SK-N-SH (cell line): ENCODE measurements around the gene PIK3R3. TPM values are rescaled to one million over a fixed set of nuclear protein-coding genes. Genes with fewer than 3 reads are reported as not detected.

Source experiments
- CTCF ChIA-PET: fragments of 300-600, 350-600 bp; formaldehyde crosslinking; extraction: SDS; loops from one replicate; lab custom pipeline; 2021; lab: Yijun Ruan, JAX
- POLR2A ChIA-PET: fragments of 350-600 bp; sonication (Branson Sonifier 250); formaldehyde crosslinking; extraction: SDS; loops from one replicate; lab custom pipeline; 2020; ENCODE audit warnings: antibody characterized with exemption, inconsistent platforms; lab: Yijun Ruan, JAX
- DNase-seq: peaks from one replicate; pipeline ENCODE4 v3.0.0; 2012
- H2AFZ ChIP-seq: fragments of 200-600 bp; sonication (generic); 2 replicates; pipeline ENCODE4 v1.8.1; 2016; ENCODE audit warnings: antibody characterized with exemption, mild to moderate bottlenecking, low read depth
- H3F3A ChIP-seq: fragments of 200-600 bp; sonication (generic); replicated peaks from 2 replicates; pipeline ENCODE3; 2016; ENCODE audit warnings: antibody characterized with exemption, mild to moderate bottlenecking; ENCODE audit not compliant: insufficient read depth
- H3K27ac ChIP-seq, 2 experiments: fragments of 200-500 bp in 1 of 2; fragments of 200-600 bp in 1 of 2; sonication (Bioruptor generic) in 1 of 2; sonication (generic), shearing (Covaris generic) in 1 of 2; 2 replicates each; pipeline versions ENCODE4 v1.5.1 to v1.6.1; 2014 to 2016; ENCODE audit warnings: low read depth in 2 of 2, inconsistent platforms in 1 of 2, low read length in 1 of 2, mild to moderate bottlenecking in 1 of 2, mixed read lengths in 1 of 2
- H3K27me3 ChIP-seq: fragments of 200-600 bp; sonication (generic), shearing (Covaris generic); 2 replicates; pipeline ENCODE4 v1.6.1; 2016; ENCODE audit warnings: mixed run types; ENCODE audit not compliant: insufficient read depth
- H3K36me3 ChIP-seq, 2 experiments: fragments of 200-500 bp in 1 of 2; fragments of 200-600 bp in 1 of 2; sonication (Bioruptor generic) in 1 of 2; sonication (generic) in 1 of 2; replicated peaks in 1 of 2; 2 replicates each; pipeline versions ENCODE3 to v1.5.1; 2014 to 2016; ENCODE audit warnings: low read length in 1 of 2, mild to moderate bottlenecking in 1 of 2; ENCODE audit not compliant: insufficient read depth in 2 of 2, control insufficient read depth in 1 of 2
- H3K4me1 ChIP-seq, 2 experiments: fragments of 200-500 bp in 1 of 2; fragments of 200-600 bp in 1 of 2; sonication (Bioruptor generic) in 1 of 2; sonication (generic), shearing (Covaris generic) in 1 of 2; 2 replicates each; pipeline versions ENCODE4 v1.5.1 to v1.6.1; 2014 to 2016; ENCODE audit warnings: low read depth in 1 of 2, low read length in 1 of 2, mixed run types in 1 of 2; ENCODE audit not compliant: insufficient read depth in 2 of 2, control insufficient read depth in 1 of 2
- H3K4me2 ChIP-seq: fragments of 200-600 bp; sonication (generic), shearing (Covaris generic); 2 replicates; pipeline ENCODE4 v1.6.1; 2017; ENCODE audit warnings: mixed run types
- H3K4me3 ChIP-seq, 2 experiments: fragments of 200-500 bp in 1 of 2; fragments of 200-600 bp in 1 of 2; sonication (Bioruptor generic) in 1 of 2; sonication (generic), shearing (Covaris generic) in 1 of 2; 2 replicates each; pipeline versions ENCODE4 v1.5.1 to v1.8.1; 2014 to 2016; ENCODE audit warnings: low read depth in 2 of 2, inconsistent platforms in 1 of 2, low read length in 1 of 2, mild to moderate bottlenecking in 1 of 2, mixed read lengths in 1 of 2, moderate library complexity in 1 of 2
- H3K79me2 ChIP-seq: fragments of 200-600 bp; sonication (generic); 2 replicates; pipeline ENCODE4 v1.8.1; 2017; ENCODE audit warnings: mild to moderate bottlenecking; ENCODE audit not compliant: insufficient read depth
- H3K9ac ChIP-seq: fragments of 200-600 bp; sonication (generic); 2 replicates; pipeline ENCODE4 v1.6.1; 2017; ENCODE audit warnings: mixed run types
- H3K9me2 ChIP-seq: fragments of 200-600 bp; sonication (generic); 2 replicates; pipeline ENCODE4 v1.6.1; 2017; ENCODE audit warnings: mixed run types
- H3K9me3 ChIP-seq: fragments of 200-600 bp; sonication (generic); 2 replicates; pipeline ENCODE4 v1.6.1; 2017; ENCODE audit warnings: mixed run types, mild to moderate bottlenecking, moderate library complexity
- H4K20me1 ChIP-seq: fragments of 200-600 bp; sonication (generic); 2 replicates; pipeline ENCODE4 v1.6.1; 2017; ENCODE audit warnings: mild to moderate bottlenecking, mixed run types; ENCODE audit not compliant: insufficient read depth
- CHD2 ChIP-seq: fragments of 150-350 bp; IDR thresholded peaks from 2 replicates; pipeline ENCODE4 v1.6.1; 2018; ENCODE audit warnings: low read length; ENCODE audit not compliant: partially characterized antibody
- EP300 ChIP-seq, 2 experiments: IDR thresholded peaks; 2 replicates each; pipeline versions ENCODE4 v1.4.0 to v1.6.1; 2012; ENCODE audit warnings: borderline replicate concordance in 1 of 2, low read depth in 1 of 2, low read length in 1 of 2
- GATA2 ChIP-seq: sonication (generic); formaldehyde crosslinking; IDR thresholded peaks from 2 replicates; pipeline ENCODE4 v1.5.0; 2020; ENCODE audit warnings: mild to moderate bottlenecking, missing genetic modification reagents
- NFIC ChIP-seq: IDR thresholded peaks from 2 replicates; pipeline ENCODE4 v1.4.0; 2012; ENCODE audit warnings: borderline replicate concordance
- PBX3 ChIP-seq: IDR thresholded peaks from 2 replicates; pipeline ENCODE4; 2012
- POLR2AphosphoS5 ChIP-seq: IDR thresholded peaks from 2 replicates; pipeline ENCODE4 v1.6.1; 2012; ENCODE audit warnings: low read depth, low read length
- RXRA ChIP-seq: IDR thresholded peaks from 2 replicates; pipeline ENCODE4 v1.4.0; 2012; ENCODE audit warnings: low read depth, mild to moderate bottlenecking, borderline replicate concordance
- SIN3A ChIP-seq: IDR thresholded peaks from 2 replicates; pipeline ENCODE4 v1.6.1; 2012; ENCODE audit warnings: low read depth, mild to moderate bottlenecking, low read length, moderate library complexity, borderline replicate concordance
- TCF12 ChIP-seq: IDR thresholded peaks from 2 replicates; pipeline ENCODE4 v1.4.0; 2012
- TEAD4 ChIP-seq: IDR thresholded peaks from 2 replicates; pipeline ENCODE4 v1.4.0; 2012; ENCODE audit warnings: mild to moderate bottlenecking, borderline replicate concordance; ENCODE audit not compliant: insufficient read depth
- YY1 ChIP-seq: IDR thresholded peaks from 2 replicates; pipeline ENCODE4 v1.4.0; 2012; ENCODE audit warnings: low read depth, mild to moderate bottlenecking
- WGBS: methylation state at CpG from one replicate; pipeline ENCODE4 v1.1.6; 2017; ENCODE audit warnings: low lambda C conversion rate; 5-methylcytosine and 5-hydroxymethylcytosine counted together
- polyA plus RNA-seq, 3 experiments: library from polyadenylated mRNA; depleted of rRNA; stranded (reverse); fragments of >200 nt; gene quantifications; 2 replicates each; pipeline ENCODE4 v1.2.3, GENCODE V29; 2012

PIK3R3 gene
- polyA plus RNA-seq, 1 of the 3 experiments (the other 2 are of a cell fraction) = 4.0 TPM

- POLR2A ChIA-PET = no interaction called here
- Histone ChIP-seq H3K27me3 (no peaks in the 10 kb centered on the region), H3F3A (peaks cover 5% of the 10 kb centered on the region), H3K9me3 (no peaks in the 10 kb centered on the region), H3K27ac (no peak within 1 kb of the TSS), H3K4me2 (no peak within 1 kb of the TSS), H3K79me2 (no peaks in the 10 kb centered on the region), H3K4me1 (peaks cover 12 to 13% of the 10 kb centered on the region in 2 experiments; a peak in 3 of 4 replicates), H3K9ac (no peak within 1 kb of the TSS), H3K9me2 (no peaks in the 10 kb centered on the region), H3K4me3 (no peak within 1 kb of the TSS), H4K20me1 (no peaks in the 10 kb centered on the region), H3K36me3 (no peaks in the 10 kb centered on the region), H2AFZ (no peak within 1 kb of the TSS)
- WGBS = 86% methylated on average over 6 of the region's 13 CpGs
- CTCF ChIA-PET = interaction anchor here (0.9 to 1.3 kb wide), 3 partner anchors 26 to 140 kb away, joined by 3 read pairs; no protein-coding TSS in a partner anchor
- TF ChIP-seq TEAD4 (no peak), YY1 (no peak), EP300 (IDR thresholded peaks at IDR 0.05; ENCODE audit: borderline replicate concordance in 1 of 2, low read depth in 1 of 2, low read length in 1 of 2) (no peak), PBX3 (no peak), SIN3A (no peak), GATA2 (no peak), RXRA (no peak)
- no peak for DNase-seq
Measured at GRCh38 chr1:46176211-46176865, 43.9 kb upstream of the PIK3R3 start, which contains the start of gene P3R3URF. TSS of gene P3R3URF (minus strand) at chr1:46176488. CDS start at chr1:46176471, 17 bp downstream.

GRCh38 chr1:46175243-46175642, 42.8 kb upstream of the PIK3R3 start:
- no peak overlapping the region for H3K4me2 ChIP-seq
- H3K9me3 ChIP-seq = no peaks in the 10 kb centered on the region
- H3K27me3 ChIP-seq = no peaks in the 10 kb centered on the region
- no peak overlapping the region for H3K9ac ChIP-seq
- no peak for DNase-seq
- CTCF ChIA-PET = interaction anchor here (0.6 to 1.7 kb wide), 4 partner anchors 48 to 138 kb away, joined by 3 to 5 read pairs (median 4); no protein-coding TSS in a partner anchor
- no peak overlapping the region for H2AFZ ChIP-seq
- no peaks in the 10 kb centered on the region for H3K9me2 ChIP-seq
- H3K4me3 ChIP-seq = no peak overlapping the region
- no peaks in the 10 kb centered on the region for H3K36me3 ChIP-seq
- H3K79me2 ChIP-seq = no peaks in the 10 kb centered on the region
- H3F3A ChIP-seq = peaks cover 5% of the 10 kb centered on the region
- TF ChIP-seq CHD2 (no peak), POLR2AphosphoS5 (no peak), NFIC (no peak), TCF12 (no peak), PBX3 (no peak), RXRA (no peak)
- TF ChIP-seq, all 33 proteins: peak for 0
- WGBS = 79% methylated on average over 3 of the region's 3 CpGs
- H3K27ac ChIP-seq = no peak overlapping the region
- POLR2A ChIA-PET = interaction anchor here (0.6 kb wide), 1 partner anchor 12 kb away, joined by 3 read pairs; no protein-coding TSS in a partner anchor
- H3K4me1 ChIP-seq = peaks cover 9 to 11% of the 10 kb centered on the region in 2 experiments; a peak in 2 of 4 replicates
- no peaks in the 10 kb centered on the region for H4K20me1 ChIP-seq
